Activated T-helper 2 cell treated with anti-CD3 and anti-CD28 coated beads, Interferon-gamma antibody, Interleukin-2, Interleukin-4, amounts not matched to agents 10 μg/mL and 5 μg/mL and 100 μg/mL, durations not matched to agents 14 hours and 24 hours and 36 hours (primary cell): ENCODE measurements around the gene FOXP1. TPM values are rescaled to one million over a fixed set of nuclear protein-coding genes. Genes with fewer than 3 reads are reported as not detected.
"Not testable (repeated sequence)": the region's sequence is repeated elsewhere in the genome, so short reads cannot be mapped to it uniquely, and the experiment has no call there.

Experiments
- DNase-seq: peaks from one replicate; pipeline ENCODE4 v3.0.0; 2021; ENCODE audit warnings: low spot score
- H3K27ac Mint-ChIP-seq: one replicate; pipeline ENCODE4 v1.8.0; 2021; ENCODE audit warnings: mixed read lengths
- H3K27me3 Mint-ChIP-seq: one replicate; pipeline ENCODE4 v1.8.0; 2021; ENCODE audit warnings: low read depth, mixed read lengths
- H3K36me3 Mint-ChIP-seq: one replicate; pipeline ENCODE4 v1.8.0; 2021; ENCODE audit warnings: low read depth, mixed read lengths
- H3K4me1 Mint-ChIP-seq: one replicate; pipeline ENCODE4 v1.8.0; 2021; ENCODE audit warnings: low read depth, mixed read lengths
- H3K4me3 Mint-ChIP-seq: one replicate; pipeline ENCODE4 v1.8.0; 2021; ENCODE audit warnings: low read depth, mild to moderate bottlenecking, moderate library complexity, mixed read lengths
- H3K9me3 Mint-ChIP-seq: one replicate; pipeline ENCODE4 v1.8.0; 2021; ENCODE audit warnings: mixed read lengths
- intact Hi-C: fragments of 100-400 bp; cut with micrococcal nuclease; formaldehyde crosslinking; loops from one replicate; pipeline ENCODE4 v1.15.1; 2023
- total RNA-seq: library from RNA; stranded (reverse); gene quantifications from 2 replicates; pipeline ENCODE4 v1.2.3, GENCODE V29; 2022

Gene FOXP1
- total RNA-seq, 1 donor from 2014 or later: 132 TPM

GRCh38 chr3:71532639-71533395 is 50.7 kb downstream of the FOXP1 start:
- Mint-ChIP-seq H3K36me3 (peaks cover 14% of the 10 kb centered on the region), H3K4me3 (no peak overlapping the region), H3K27me3 (no peaks in the 10 kb centered on the region), H3K27ac (no peak overlapping the region), H3K9me3 (no peaks in the 10 kb centered on the region), H3K4me1 (peaks cover 51% of the 10 kb centered on the region)
- DNase-seq: no peak
- intact Hi-C loops: no loop called here

- intact Hi-C loops: no loop called here
- H3K4me3 Mint-ChIP-seq: no peak overlapping the region
These were observed 52.5 kb downstream of the FOXP1 start for GRCh38 chr3:71530903-71531530.

GRCh38 chr3:71528816-71529215 is 54.7 kb downstream of the FOXP1 start:
- H3K4me3 Mint-ChIP-seq: no peak overlapping the region
- peaks cover 4% of the 10 kb centered on the region for H3K36me3 Mint-ChIP-seq
- H3K27ac Mint-ChIP-seq: peak overlapping the region; percentile 52
- no peaks in the 10 kb centered on the region for H3K27me3 Mint-ChIP-seq
- intact Hi-C loops: loop anchor here (5.0 kb wide), 1 partner anchor 33 kb away; no protein-coding TSS in a partner anchor
- no peak for DNase-seq
- no peaks in the 10 kb centered on the region for H3K9me3 Mint-ChIP-seq
- peaks cover 36% of the 10 kb centered on the region for H3K4me1 Mint-ChIP-seq

More at GRCh38 chr3:71530903-71531530, 52.5 kb downstream of the FOXP1 start:
- H3K27me3 Mint-ChIP-seq: no peaks in the 10 kb centered on the region
- no peak overlapping the region for H3K27ac Mint-ChIP-seq
- H3K36me3 Mint-ChIP-seq: peaks cover 10% of the 10 kb centered on the region
- peaks cover 46% of the 10 kb centered on the region for H3K4me1 Mint-ChIP-seq
- H3K9me3 Mint-ChIP-seq: no peaks in the 10 kb centered on the region
- DNase-seq: no peak

GRCh38 chr3:71526448-71526847 is 57.1 kb downstream of the FOXP1 start:
- not testable (repeated sequence) for H3K9me3 Mint-ChIP-seq, H3K27me3 Mint-ChIP-seq, H3K36me3 Mint-ChIP-seq, DNase-seq, H3K27ac Mint-ChIP-seq, H3K4me3 Mint-ChIP-seq
- peaks cover 27% of the 10 kb centered on the region for H3K4me1 Mint-ChIP-seq
- intact Hi-C loops: loop anchor here (5.0 kb wide), 1 partner anchor 36 kb away; no protein-coding TSS in a partner anchor

GRCh38 chr3:71525391-71525790 is 58.1 kb downstream of the FOXP1 start:
- Mint-ChIP-seq H3K4me1 (peaks cover 31% of the 10 kb centered on the region), H3K9me3 (no peaks in the 10 kb centered on the region), H3K36me3 (peaks cover 4% of the 10 kb centered on the region), H3K4me3 (no peak overlapping the region), H3K27me3 (no peaks in the 10 kb centered on the region), H3K27ac (no peak overlapping the region)
- intact Hi-C loops: loop anchor here (5.0 kb wide), 1 partner anchor 37 kb away; no protein-coding TSS in a partner anchor
- no peak for DNase-seq

- Mint-ChIP-seq H3K27me3 (no peaks in the 10 kb centered on the region), H3K9me3 (no peaks in the 10 kb centered on the region), H3K4me1 (peaks cover 29% of the 10 kb centered on the region), H3K27ac (no peak overlapping the region), H3K36me3 (peaks cover 4% of the 10 kb centered on the region), H3K4me3 (no peak overlapping the region)
- no peak for DNase-seq
- intact Hi-C loops: loop anchor here (5.0 kb wide), 1 partner anchor 38 kb away; no protein-coding TSS in a partner anchor
These were observed 58.9 kb downstream of the FOXP1 start for GRCh38 chr3:71524672-71525071.

GRCh38 chr3:71523628-71524027 is 59.9 kb downstream of the FOXP1 start:
- Mint-ChIP-seq H3K27me3 (no peaks in the 10 kb centered on the region), H3K4me3 (no peak overlapping the region)

GRCh38 chr3:71521940-71522876 is 61.3 kb downstream of the FOXP1 start:
- intact Hi-C loops: no loop called here
- Mint-ChIP-seq H3K27me3 (no peaks in the 10 kb centered on the region), H3K9me3 (no peaks in the 10 kb centered on the region), H3K27ac (no peak overlapping the region), H3K4me1 (peaks cover 10% of the 10 kb centered on the region), H3K4me3 (no peak overlapping the region), H3K36me3 (peaks cover 7% of the 10 kb centered on the region)
- no peak for DNase-seq

More at GRCh38 chr3:71523628-71524027, 59.9 kb downstream of the FOXP1 start:
- DNase-seq: no peak
- Mint-ChIP-seq H3K9me3 (no peaks in the 10 kb centered on the region), H3K27ac (no peak overlapping the region), H3K4me1 (peaks cover 20% of the 10 kb centered on the region), H3K36me3 (peaks cover 4% of the 10 kb centered on the region)
- intact Hi-C loops: no loop called here

GRCh38 chr3:71521021-71521352 is 62.5 kb downstream of the FOXP1 start:
- Mint-ChIP-seq H3K27me3 (no peaks in the 10 kb centered on the region), H3K27ac (no peak overlapping the region), H3K4me1 (peaks cover 7% of the 10 kb centered on the region), H3K4me3 (no peak overlapping the region), H3K9me3 (no peaks in the 10 kb centered on the region), H3K36me3 (peaks cover 7% of the 10 kb centered on the region)
- no peak for DNase-seq
- intact Hi-C loops: no loop called here

GRCh38 chr3:71520161-71521020 is 63.1 kb downstream of the FOXP1 start:
- no peak overlapping the region for H3K4me3 Mint-ChIP-seq
- intact Hi-C loops: no loop called here
- H3K27me3 Mint-ChIP-seq: no peaks in the 10 kb centered on the region
- no peaks in the 10 kb centered on the region for H3K9me3 Mint-ChIP-seq
- DNase-seq: no peak
- peaks cover 7% of the 10 kb centered on the region for H3K36me3 Mint-ChIP-seq
- no peak overlapping the region for H3K27ac Mint-ChIP-seq
- H3K4me1 Mint-ChIP-seq: peaks cover 9% of the 10 kb centered on the region

- Mint-ChIP-seq H3K27me3 (no peaks in the 10 kb centered on the region), H3K4me1 (peaks cover 9% of the 10 kb centered on the region), H3K27ac (no peak overlapping the region), H3K9me3 (no peaks in the 10 kb centered on the region), H3K36me3 (peaks cover 7% of the 10 kb centered on the region), H3K4me3 (no peak overlapping the region)
- DNase-seq: no peak
- intact Hi-C loops: no loop called here
These were observed 65.4 kb downstream of the FOXP1 start for GRCh38 chr3:71518089-71518488.

- intact Hi-C loops: no loop called here
- Mint-ChIP-seq H3K4me3 (no peak overlapping the region), H3K27me3 (no peaks in the 10 kb centered on the region), H3K9me3 (no peaks in the 10 kb centered on the region), H3K36me3 (peaks cover 7% of the 10 kb centered on the region), H3K4me1 (peaks cover 10% of the 10 kb centered on the region), H3K27ac (no peak overlapping the region)
- no peak for DNase-seq
These were observed 66.2 kb downstream of the FOXP1 start for GRCh38 chr3:71517271-71517791.
